Measurements from ENCODE around the gene DHPS.
A peak's percentile ranks its signal among the peaks of the same experiment; 100 is the strongest.
"Not testable (repeated sequence)": the region's sequence is repeated elsewhere in the genome, so short reads cannot be mapped to it uniquely, and the experiment has no call there.

The DHPS gene

DNA sequence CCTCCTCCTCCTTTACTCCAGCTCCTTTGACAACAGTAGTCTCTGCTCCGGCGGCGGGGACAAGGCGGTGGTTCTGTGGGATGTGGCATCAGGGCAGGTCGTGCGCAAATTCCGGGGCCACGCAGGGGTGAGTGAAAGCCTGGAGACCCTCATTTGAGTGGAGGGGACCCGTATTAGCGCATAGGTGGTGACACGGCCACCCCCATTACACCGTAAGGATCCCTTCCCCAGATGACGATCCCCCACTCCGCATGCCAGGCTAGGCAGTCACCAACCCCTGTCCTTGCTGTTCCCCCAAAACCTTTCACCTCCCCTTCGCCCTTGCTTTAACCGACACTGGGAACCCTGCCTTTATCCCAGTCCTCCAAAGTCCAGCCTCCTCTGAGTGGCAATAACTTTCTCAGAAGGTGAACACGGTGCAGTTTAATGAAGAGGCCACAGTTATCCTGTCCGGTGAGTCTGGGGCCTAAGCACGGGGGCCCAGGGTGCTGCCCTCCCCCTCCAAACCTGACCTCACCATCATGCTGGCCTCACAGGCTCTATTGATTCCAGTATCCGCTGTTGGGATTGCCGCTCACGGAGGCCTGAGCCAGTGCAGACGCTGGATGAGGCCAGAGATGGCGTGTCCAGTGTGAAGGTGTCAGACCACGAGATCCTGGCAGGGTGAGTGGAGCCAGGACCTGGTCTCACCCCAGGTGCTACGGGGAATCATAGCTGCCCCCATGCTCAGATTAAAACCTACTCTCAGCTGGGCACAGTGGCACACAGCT is 11.3 kb downstream of the DHPS start:
- no peak for DNase-seq

- peak; percentile 86 to 91 (median 90) for DNase-seq
Measured at GRCh38 chr19:12669270-12670158, 12.2 kb downstream of the DHPS start.

DNA sequence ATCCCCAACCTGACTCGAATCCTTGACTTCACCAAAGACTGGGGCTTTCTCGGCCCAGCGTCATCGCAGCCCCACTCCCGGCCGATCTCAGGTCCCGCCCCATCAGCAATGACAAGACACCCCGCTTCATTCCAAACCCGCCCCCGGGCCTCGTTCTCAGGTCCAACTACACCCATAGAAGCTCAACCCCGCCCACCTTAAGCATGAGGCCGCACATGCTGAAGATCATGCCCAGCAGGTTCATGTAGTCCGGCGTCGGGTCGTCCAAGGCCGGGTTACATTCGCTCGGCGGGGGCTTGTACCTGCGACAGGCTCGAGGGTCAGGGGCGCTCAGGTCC is 12.8 kb downstream of the DHPS start:
- DNase-seq, result peak; percentile 55 to 79 (median 66)

DNA sequence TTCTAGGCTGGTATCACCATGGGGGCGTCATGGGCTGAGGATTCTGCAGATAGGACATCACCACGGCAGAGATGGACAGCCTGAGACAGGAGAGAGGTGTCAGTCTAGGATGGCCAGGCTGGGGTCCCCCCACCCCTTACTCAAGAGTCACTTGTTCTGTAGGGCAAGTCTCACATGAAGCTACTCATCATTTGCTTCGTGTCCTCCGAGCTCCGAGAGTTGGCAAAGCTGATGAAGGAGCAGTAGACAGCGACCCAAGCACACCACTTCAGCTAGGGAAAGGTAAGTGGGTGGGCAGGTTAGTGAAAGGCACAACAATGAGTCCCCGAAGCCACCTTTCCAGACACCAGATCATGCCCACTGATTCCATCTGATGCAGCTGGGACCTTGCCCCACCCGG is 13.3 kb downstream of the DHPS start:
- peak in 1 of 4 experiments; percentile 1 for DNase-seq

- peak; percentile 28 to 73 (median 57) for DNase-seq
Measured at GRCh38 chr19:12667731-12668302, 13.9 kb downstream of the DHPS start.

DNA sequence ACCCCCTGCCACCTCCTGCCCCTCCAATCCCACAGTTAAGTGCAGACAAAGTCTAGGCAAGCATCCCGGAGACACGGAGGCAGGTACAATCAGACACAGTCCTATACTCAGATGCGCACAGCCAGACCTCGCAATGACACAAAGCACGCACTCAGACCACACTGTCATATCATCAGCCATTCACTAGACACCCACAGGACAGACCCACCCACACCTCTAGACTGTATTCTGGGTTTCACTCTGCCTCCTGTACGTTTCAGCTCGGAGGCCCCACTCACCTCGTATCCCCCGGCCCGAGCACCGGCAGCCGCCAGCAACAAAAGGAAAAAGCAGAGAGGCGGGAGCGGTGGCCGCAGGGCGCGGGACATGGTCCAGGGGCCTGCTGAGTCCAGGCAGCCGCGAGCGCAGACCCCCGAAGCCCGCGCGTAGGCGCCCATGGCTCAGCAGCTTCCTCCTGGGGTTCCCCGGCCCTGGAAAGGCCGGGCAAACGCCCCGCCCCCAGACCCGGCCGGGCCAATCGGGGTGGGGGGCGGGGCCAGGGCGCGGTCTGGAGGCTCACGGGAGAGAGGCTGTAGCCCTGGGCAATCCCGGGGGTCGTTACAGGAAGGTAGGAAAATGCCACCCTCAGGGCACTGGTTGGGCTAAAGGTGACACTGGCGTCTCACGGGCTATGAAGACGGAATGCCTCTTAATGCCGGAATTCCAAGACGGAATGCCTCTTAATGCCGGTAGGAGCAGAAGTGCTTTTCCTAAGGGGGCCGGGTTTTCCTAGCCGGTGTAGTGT is 15.2 kb downstream of the DHPS start, which contains the start of the genes MAN2B1 and WDR83:
MAN2B1 (minus strand) TSS at position 478 of the 784 bp plus-strand sequence; CDS start at position 437, 41 bp downstream.
WDR83 (plus strand) TSS at position 543 of the 784 bp plus-strand sequence. CDS start 2,984 bp downstream, outside the sequence.
- DNase-seq, result peak; percentile 91 to 96 (median 94)

DNA sequence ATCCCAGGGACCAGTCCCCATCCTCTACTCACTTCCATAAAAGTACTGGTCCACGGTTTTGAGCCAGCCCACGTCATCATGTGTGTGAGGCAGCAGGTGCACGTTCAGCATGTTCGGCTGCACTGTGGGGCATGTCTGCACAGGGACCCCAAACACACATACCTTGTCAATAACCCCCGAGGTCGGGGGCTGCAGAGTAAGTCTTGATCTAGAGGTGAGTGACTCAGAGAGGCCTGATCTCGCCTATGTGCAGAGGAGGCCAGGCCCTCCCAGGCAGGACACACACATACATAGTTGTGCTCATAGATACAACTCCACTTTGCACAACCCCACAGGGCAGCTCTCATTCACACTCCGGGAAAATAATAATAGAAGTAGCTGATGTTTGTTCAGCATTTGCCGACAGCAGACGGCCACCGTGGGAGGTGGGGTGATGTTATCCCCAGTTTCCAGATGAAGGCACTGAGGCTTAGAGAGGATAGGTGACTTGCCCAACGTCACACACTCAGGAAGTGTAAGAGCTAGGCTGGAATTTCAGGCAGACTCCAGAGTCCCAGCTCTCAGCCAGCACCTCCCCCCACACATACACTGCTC is 15.9 kb downstream of the DHPS start:
- DNase-seq, result peak; percentile 49 to 64 (median 58)

- peak; percentile 94 to 98 (median 96) for DNase-seq
Measured at GRCh38 chr19:12665281-12665573, 16.5 kb downstream of the DHPS start.

- DNase-seq, result peak in 1 of 4 experiments; percentile 10
Measured at GRCh38 chr19:12664406-12665280, 17.0 kb downstream of the DHPS start.

DNA sequence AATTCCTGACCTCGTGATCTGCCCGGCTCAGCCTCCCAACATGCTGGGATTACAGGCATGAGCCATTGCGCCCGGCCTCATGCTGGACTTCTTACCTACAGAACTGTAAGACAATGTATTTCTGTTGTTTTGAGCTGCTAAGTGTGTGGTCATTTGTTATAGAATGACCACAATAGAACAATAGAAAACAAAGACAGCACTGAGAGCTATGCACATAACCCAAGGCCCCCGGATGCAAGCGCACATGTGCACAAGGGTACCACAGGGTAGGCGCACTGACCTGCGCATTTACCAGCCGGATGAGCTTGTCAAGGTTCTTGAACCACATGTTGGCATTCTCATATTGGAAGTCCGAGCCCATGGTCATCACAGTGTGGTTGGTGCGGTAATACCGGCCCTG is 20.7 kb downstream of the DHPS start:
- peak in 1 of 4 experiments; percentile 1 for DNase-seq

GRCh38 chr19:12657966-12658365 is 23.7 kb downstream of the DHPS start:
- no peak for DNase-seq

GRCh38 chr19:12656899-12657571 is 24.6 kb downstream of the DHPS start:
- DNase-seq, result peak in 1 of 4 experiments; percentile 25

- no peak for DNase-seq
Measured at GRCh38 chr19:12655546-12655945, 26.1 kb downstream of the DHPS start.

- no peak for DNase-seq
Measured at GRCh38 chr19:12652219-12652618, 29.5 kb downstream of the DHPS start.

DNA sequence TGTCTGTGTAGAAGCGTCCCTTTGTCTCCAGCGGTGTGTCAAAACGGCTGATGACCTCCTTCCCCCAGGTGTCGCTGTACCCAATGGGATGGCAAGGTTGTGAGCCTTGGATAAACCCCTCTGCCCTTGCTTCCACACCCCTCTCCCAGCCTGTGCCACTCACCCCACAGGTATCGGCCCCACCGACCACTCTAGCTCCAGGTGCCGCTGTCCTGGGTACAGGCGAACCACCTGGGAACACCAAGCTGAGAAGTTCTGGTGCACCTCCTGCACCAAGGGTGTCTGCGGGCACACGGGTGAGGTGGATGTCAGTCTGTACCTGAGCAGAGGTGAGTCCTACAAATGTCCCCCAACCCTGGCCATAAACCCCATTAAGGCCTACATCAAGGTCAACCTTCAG is 31.7 kb downstream of the DHPS start:
- no peak for DNase-seq

DNA sequence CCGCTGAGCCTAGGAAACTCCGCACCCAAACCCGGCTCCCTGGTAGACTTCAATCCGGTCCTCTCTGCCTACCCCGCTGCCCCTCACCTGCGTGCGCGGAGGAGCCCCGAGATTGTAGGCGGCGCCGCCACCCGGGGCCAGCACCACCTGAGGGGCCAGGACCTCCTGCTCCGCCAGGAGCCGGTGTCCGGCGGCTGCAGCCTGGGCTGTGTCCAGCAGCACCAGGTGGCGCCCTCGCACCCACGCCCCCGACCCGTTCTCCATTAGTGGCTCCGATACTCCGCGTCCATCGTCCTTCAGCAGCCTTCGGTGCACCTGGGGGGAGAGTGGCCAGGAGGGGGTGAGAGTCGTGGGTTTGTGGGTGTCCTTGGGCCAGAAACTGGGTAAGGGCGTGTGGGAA is 33.6 kb downstream of the DHPS start:
- no peak for DNase-seq

GRCh38 chr19:12647490-12648071 is 34.1 kb downstream of the DHPS start:
- DNase-seq, result peak; percentile 55 to 76 (median 64)

GRCh38 chr19:12647047-12647446 is 34.6 kb downstream of the DHPS start:
- DNase-seq, result no peak

DNA sequence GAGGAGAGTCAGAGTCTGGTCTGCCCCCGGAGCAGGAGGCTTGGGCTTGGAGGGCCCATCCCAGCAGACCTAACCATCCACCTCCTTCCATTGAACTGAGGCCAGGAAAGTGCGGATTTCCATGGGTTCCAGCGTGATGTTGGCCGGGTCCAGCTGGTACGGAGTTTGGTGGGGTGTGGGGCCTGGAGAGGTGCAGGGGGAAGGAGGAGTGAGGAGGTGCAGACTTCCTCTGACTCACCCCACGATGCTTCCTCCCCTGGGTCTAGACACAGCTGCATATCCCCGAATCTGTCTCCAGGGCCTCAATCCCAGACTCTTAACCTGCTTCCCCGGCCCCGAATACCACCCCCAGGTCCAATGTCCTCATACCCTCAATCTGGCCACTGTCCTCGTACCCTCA is 35.1 kb downstream of the DHPS start:
- DNase-seq, result no peak

- DNase-seq, result not testable (repeated sequence)
Measured at GRCh38 chr19:12643716-12644115, 38.0 kb downstream of the DHPS start.

All from suppressor macrophage (primary cell).